Mucosa of descending colon (tissue), 3 donors: ENCODE measurements around the gene C5orf58. TPM values are rescaled to one million over a fixed set of nuclear protein-coding genes. Genes with fewer than 3 reads are reported as not detected.

Experiments used
- ATAC-seq: fragments of 200-7000 bp; cut with Tn5 transposase; one replicate; pipeline ENCODE4 v1.9.1; 2020; ENCODE audit warnings: mild to moderate bottlenecking, moderate library complexity
- DNase-seq, 3 donors: peaks; one replicate each; pipeline ENCODE4 v3.0.0-alpha.2; 2020
- H3K36me3 ChIP-seq: fragments of 200-600 bp; one replicate; pipeline ENCODE4 v1.8.0; 2021; ENCODE audit warnings: low read depth, mild to moderate bottlenecking
- H3K4me1 ChIP-seq: fragments of 200-600 bp; one replicate; pipeline ENCODE4 v1.8.0; 2021; ENCODE audit warnings: low read depth, mild to moderate bottlenecking
- H3K4me3 ChIP-seq: fragments of 200-600 bp; one replicate; pipeline ENCODE4 v1.8.0; 2021; ENCODE audit warnings: mild to moderate bottlenecking
- H3K9me3 ChIP-seq: fragments of 200-600 bp; one replicate; pipeline ENCODE4 v1.8.0; 2021; ENCODE audit warnings: mild to moderate bottlenecking
- intact Hi-C, 2 donors: fragments of 100-400 bp; cut with DNase I in 1 of 2; cut with micrococcal nuclease in 1 of 2; formaldehyde crosslinking; loops; one replicate each; pipeline versions ENCODE4 v1.11.0 to v1.11.1; 2022; cut with DNase I, micrococcal nuclease
- total RNA-seq, 3 donors: library from RNA; stranded (reverse); fragmentation: NEBNext Ultra II Directional in 2 of 3; extraction: Animal tissue kit (Norgen Biotek cat#: 25700) in 2 of 3; gene quantifications; one replicate each; pipeline versions ENCODE4 v1.2.1 to v1.2.4, GENCODE V29; 2021 to 2023
- TF ChIP-seq, protein P1 (sequence below): fragments of 200-600 bp; IDR thresholded peaks from one replicate; pipeline ENCODE4 v1.8.0; 2022; ENCODE audit warnings: antibody characterized with exemption, mild to moderate bottlenecking
- donor health status: DM: no; HTN: no; CAD: no; lungs with moderate emphysema.
- donor health status: DM: no; HTN: no; CAD: no.
- donor health status: DM: no; HTN: yes; CAD: no.

The C5orf58 gene
- total RNA-seq, 3 donors from 2014 or later: not detected

DNA sequence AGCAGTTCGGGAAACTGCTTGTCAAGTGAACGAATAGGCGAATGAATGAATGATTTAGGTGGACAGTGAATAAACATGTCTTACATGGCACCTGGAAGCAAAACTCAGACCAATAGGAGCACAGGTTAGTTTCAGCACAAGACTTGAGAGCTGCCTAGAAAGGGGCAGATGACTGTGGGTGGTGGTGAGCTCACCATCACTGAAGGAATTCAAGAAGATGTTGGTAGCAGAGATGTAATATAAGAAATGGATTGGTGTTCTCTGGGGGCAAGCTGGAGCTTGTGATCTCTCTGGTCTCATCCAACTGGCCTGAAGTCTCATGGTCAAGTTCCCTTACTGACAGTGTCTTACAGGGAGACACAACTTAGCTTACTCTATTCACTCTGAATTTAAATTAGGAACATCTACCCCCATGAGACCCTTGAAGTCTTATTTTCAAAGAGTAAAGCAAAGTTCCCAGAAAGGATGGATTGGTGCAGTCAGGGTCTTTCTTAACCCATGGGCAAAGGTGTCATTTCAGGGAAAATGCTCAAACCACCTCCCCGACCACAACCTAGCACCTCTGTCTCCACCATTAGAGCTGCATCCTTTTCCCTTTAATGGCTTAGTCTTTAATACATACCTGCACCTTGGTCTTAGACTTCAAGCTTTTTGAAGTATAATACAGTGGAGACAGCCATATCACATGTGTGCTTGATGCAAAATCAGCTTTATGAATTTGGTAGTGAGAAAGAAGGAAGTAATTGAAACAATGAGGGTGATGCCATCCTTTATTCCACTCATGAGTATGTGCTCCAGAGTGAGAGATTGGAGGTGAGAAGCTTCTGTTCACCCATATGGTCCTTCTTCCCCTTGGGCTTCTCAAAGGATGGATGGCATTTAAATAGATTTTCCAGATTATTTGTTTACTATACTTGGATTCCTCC is 59.7 kb downstream of the C5orf58 start:
- intact Hi-C loops: no loop called here
- ATAC-seq (no peak), DNase-seq (no peak)
- Histone ChIP-seq H3K4me1 (no peaks in the 10 kb centered on the region), H3K4me3 (no peak overlapping the region), H3K36me3 (no peaks in the 10 kb centered on the region), H3K9me3 (no peaks in the 10 kb centered on the region)
- TF ChIP-seq, protein P1, sequence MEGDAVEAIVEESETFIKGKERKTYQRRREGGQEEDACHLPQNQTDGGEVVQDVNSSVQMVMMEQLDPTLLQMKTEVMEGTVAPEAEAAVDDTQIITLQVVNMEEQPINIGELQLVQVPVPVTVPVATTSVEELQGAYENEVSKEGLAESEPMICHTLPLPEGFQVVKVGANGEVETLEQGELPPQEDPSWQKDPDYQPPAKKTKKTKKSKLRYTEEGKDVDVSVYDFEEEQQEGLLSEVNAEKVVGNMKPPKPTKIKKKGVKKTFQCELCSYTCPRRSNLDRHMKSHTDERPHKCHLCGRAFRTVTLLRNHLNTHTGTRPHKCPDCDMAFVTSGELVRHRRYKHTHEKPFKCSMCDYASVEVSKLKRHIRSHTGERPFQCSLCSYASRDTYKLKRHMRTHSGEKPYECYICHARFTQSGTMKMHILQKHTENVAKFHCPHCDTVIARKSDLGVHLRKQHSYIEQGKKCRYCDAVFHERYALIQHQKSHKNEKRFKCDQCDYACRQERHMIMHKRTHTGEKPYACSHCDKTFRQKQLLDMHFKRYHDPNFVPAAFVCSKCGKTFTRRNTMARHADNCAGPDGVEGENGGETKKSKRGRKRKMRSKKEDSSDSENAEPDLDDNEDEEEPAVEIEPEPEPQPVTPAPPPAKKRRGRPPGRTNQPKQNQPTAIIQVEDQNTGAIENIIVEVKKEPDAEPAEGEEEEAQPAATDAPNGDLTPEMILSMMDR: no peak

DNA sequence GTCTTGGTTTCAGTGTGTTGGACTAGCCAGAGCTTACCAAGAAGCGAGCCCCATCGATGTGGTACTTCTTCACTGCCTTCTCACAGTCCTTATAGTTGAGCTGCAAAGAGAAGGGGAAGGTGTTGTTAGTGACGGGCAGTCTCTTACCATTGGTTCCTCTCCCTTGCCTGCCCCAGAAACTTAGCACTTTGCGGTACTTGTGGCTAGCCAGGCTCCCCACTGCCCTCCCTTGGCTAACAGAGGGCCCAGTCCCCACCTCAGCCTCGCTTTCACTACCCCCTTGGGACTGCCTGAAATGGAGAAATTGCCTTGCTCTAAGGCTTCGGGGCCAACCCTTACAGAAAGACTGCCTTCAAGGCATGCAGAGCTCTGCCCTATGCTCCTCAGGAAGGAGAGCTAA is 60.5 kb downstream of the C5orf58 start:
- H3K4me1 ChIP-seq: no peaks in the 10 kb centered on the region
- H3K4me3 ChIP-seq: no peak overlapping the region
- no peaks in the 10 kb centered on the region for H3K9me3 ChIP-seq
- intact Hi-C loops: no loop called here
- ATAC-seq: peak; percentile 73
- DNase-seq: peak; percentile 52 to 77 (median 59)
- H3K36me3 ChIP-seq: no peaks in the 10 kb centered on the region
- TF ChIP-seq, protein P1: no peak

DNA sequence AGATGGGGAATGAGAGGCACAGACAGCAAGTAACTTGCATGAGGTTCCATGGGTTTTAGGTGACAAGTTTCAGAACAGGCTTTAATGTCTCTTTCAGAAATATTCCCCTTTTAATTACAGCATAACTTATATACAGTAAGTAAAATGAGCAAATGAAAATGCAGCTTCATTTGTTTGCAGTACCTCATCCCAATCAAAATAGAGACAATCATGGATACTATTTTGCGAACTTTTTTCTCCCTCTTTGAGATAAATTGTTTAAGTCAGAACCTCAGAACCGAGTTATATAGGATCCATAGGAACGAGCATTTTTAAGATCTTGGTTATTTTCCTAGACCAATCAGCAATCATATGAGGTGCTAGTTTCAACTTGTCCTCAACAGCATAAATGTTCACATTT is 61.3 kb downstream of the C5orf58 start:
- Histone ChIP-seq H3K9me3 (no peaks in the 10 kb centered on the region), H3K4me1 (no peaks in the 10 kb centered on the region), H3K4me3 (no peak overlapping the region), H3K36me3 (no peaks in the 10 kb centered on the region)
- ATAC-seq: no peak
- TF ChIP-seq, protein P1: no peak
- intact Hi-C loops: no loop called here
- no peak for DNase-seq

DNA sequence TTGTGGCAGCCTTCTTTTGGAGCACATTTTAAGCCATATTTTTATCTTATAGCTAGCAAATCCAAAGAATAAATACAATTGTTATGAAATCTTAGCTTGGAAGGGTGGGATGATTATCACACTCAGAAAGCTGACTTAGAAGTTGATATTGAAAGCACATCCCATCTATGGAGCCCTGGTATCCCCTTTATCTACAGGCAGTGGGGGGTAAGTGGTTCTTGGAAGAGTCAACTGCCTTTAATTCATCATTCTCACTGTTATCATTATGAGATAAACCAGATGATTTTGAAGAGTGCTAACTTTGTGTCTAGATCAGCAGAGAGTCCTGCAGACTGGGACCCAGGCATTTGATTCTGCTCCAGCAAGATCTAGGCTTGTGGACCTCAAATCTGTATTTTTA is 61.8 kb downstream of the C5orf58 start:
- Histone ChIP-seq H3K36me3 (no peaks in the 10 kb centered on the region), H3K9me3 (no peaks in the 10 kb centered on the region), H3K4me1 (no peaks in the 10 kb centered on the region), H3K4me3 (no peak overlapping the region)
- TF ChIP-seq, protein P1: no peak
- intact Hi-C loops: no loop called here
- DNase-seq: no peak
- ATAC-seq: no peak

Other genes starting within 250 kb of the C5orf58 start
- gene FOXI1, start 127.1 kb upstream of the C5orf58 start, total RNA-seq: under 1 TPM in 1 of 3 donors, not detected in 2; 0.80 TPM
- 10 to 100 TPM; 13.5 to 24.5 (median 22.9) TPM for gene LCP2, start 64.8 kb downstream of the C5orf58 start, total RNA-seq
- 10 to 100 TPM in 1 of 3 donors, 1 to 10 TPM in 2; 1.5 to 59.1 (median 5.5) TPM for gene KCNMB1, start 156.4 kb downstream of the C5orf58 start, total RNA-seq